GM19328 (cell line): ENCODE results near the gene KRT72.

Experiments used
- ATAC-seq: cut with Tn5 transposase; IDR thresholded peaks from one replicate; pipeline ENCODE4 v1.9.1; 2021; ENCODE audit warnings: mild to moderate bottlenecking, moderate library complexity; ENCODE audit not compliant: unreplicated experiment

KRT72 gene

GRCh38 chr12:52543985-52544883, 57.0 kb downstream of the KRT72 start:
- ATAC-seq, result no peak

GRCh38 chr12:52542785-52543318, 58.4 kb downstream of the KRT72 start:
- no peak for ATAC-seq

- no peak for ATAC-seq
Measured at GRCh38 chr12:52542157-52542556, 59.1 kb downstream of the KRT72 start.

GRCh38 chr12:52541709-52542108, 59.6 kb downstream of the KRT72 start:
- no peak for ATAC-seq

GRCh38 chr12:52540531-52540930, 60.7 kb downstream of the KRT72 start:
- ATAC-seq, result no peak

GRCh38 chr12:52539821-52540173, 61.5 kb downstream of the KRT72 start:
- no peak for ATAC-seq

- no peak for ATAC-seq
Measured at GRCh38 chr12:52539083-52539820, 62.0 kb downstream of the KRT72 start.

GRCh38 chr12:52537101-52537500, 64.2 kb downstream of the KRT72 start:
- ATAC-seq, result no peak
